SH-SY5Y (cell line): ENCODE results near the gene DNER.

Experiments
- GATA2 ChIP-seq: IDR thresholded peaks from 2 replicates; pipeline ENCODE4 v1.6.1; 2011; ENCODE audit warnings: mild to moderate bottlenecking, low read depth, low read length
- GATA3 ChIP-seq: IDR thresholded peaks from 2 replicates; pipeline ENCODE4 v1.6.1; 2011; ENCODE audit warnings: low read depth, mild to moderate bottlenecking, low read length, moderate library complexity

Gene DNER

GRCh38 chr2:229725716-229726574 is 11.6 kb upstream of the DNER start:
- no peak for TF ChIP-seq GATA2
- TF ChIP-seq GATA3, result no peak

GRCh38 chr2:229719926-229720647 is 5.7 kb upstream of the DNER start:
- TF ChIP-seq GATA2 (no peak), GATA3 (no peak)

GRCh38 chr2:229718057-229718456 is 3.7 kb upstream of the DNER start:
- TF ChIP-seq GATA3, result no peak
- no peak for TF ChIP-seq GATA2

GRCh38 chr2:229715895-229716507 is 1.6 kb upstream of the DNER start:
- TF ChIP-seq GATA3 (no peak), GATA2 (no peak)

- TF ChIP-seq GATA3 (no peak), GATA2 (no peak)
These were observed 584 bp upstream of the DNER start for GRCh38 chr2:229714736-229715541.

- TF ChIP-seq GATA2, result no peak
- no peak for TF ChIP-seq GATA3
These were observed 830 bp downstream of the DNER start for GRCh38 chr2:229713371-229714079.

- TF ChIP-seq GATA3, result no peak
- no peak for TF ChIP-seq GATA2
These were observed 2.2 kb downstream of the DNER start for GRCh38 chr2:229712136-229712535.

GRCh38 chr2:229708335-229708734 is 6.0 kb downstream of the DNER start:
- TF ChIP-seq GATA3 (no peak), GATA2 (no peak)

GRCh38 chr2:229703909-229704630 is 10.3 kb downstream of the DNER start:
- no peak for TF ChIP-seq GATA2
- no peak for TF ChIP-seq GATA3

GRCh38 chr2:229701716-229702115 is 12.6 kb downstream of the DNER start:
- TF ChIP-seq GATA2 (no peak), GATA3 (no peak)

GRCh38 chr2:229701062-229701461 is 13.3 kb downstream of the DNER start:
- TF ChIP-seq GATA2 (no peak), GATA3 (no peak)

GRCh38 chr2:229695961-229696360 is 18.4 kb downstream of the DNER start:
- TF ChIP-seq GATA2 (no peak), GATA3 (no peak)
